ENCODE measurements around the gene ST8SIA6.

Gene ST8SIA6

GRCh38 chr10:17380888-17381287 is 73.5 kb downstream of the ST8SIA6 start:
- no peaks in the 10 kb centered on the region for H3K9me3 ChIP-seq (ENCODE audit: insufficient read depth, low read length)
- H4K20me1 ChIP-seq (ENCODE audit: low read depth, low read length), result no peaks in the 10 kb centered on the region
- no peaks in the 10 kb centered on the region for H3K27me3 ChIP-seq (ENCODE audit: low read length)
- H3K9me2 ChIP-seq (replicated peaks; ENCODE audit: insufficient read depth, low read length), result no peaks in the 10 kb centered on the region
- H3F3A ChIP-seq (ENCODE audit: insufficient read depth), result no peaks in the 10 kb centered on the region
- H3K9ac ChIP-seq (ENCODE audit: low read length), result no peak overlapping the region
- H3K79me2 ChIP-seq (ENCODE audit: insufficient read depth, low read length), result no peaks in the 10 kb centered on the region
- H3K27ac ChIP-seq (ENCODE audit: low read depth, low read length), result no peak overlapping the region
- H3K4me2 ChIP-seq (ENCODE audit: low read depth, low read length, poor library complexity, severe bottlenecking), result no peak overlapping the region
- no peak overlapping the region for H2AFZ ChIP-seq (ENCODE audit: low read depth, low read length, severe bottlenecking)
- H3K36me3 ChIP-seq (ENCODE audit: low read length), result no peaks in the 10 kb centered on the region
- no peak overlapping the region for H3K4me3 ChIP-seq (ENCODE audit: insufficient read depth, low read length, poor library complexity, severe bottlenecking)
- TF ChIP-seq EZH2phosphoT487 (conservative IDR thresholded peaks at IDR 0.05; ENCODE audit: low read length), result no peak
- TF ChIP-seq CTCF (IDR thresholded peaks at IDR 0.05; ENCODE audit: insufficient read depth, low read length, poor library complexity, severe bottlenecking), result no peak

- H3K36me3 ChIP-seq (ENCODE audit: low read length), result no peaks in the 10 kb centered on the region
- no peaks in the 10 kb centered on the region for H3K79me2 ChIP-seq (ENCODE audit: insufficient read depth, low read length)
- no peaks in the 10 kb centered on the region for H3K9me2 ChIP-seq (replicated peaks; ENCODE audit: insufficient read depth, low read length)
- no peak for TF ChIP-seq CTCF (IDR thresholded peaks at IDR 0.05; ENCODE audit: insufficient read depth, low read length, poor library complexity, severe bottlenecking)
- TF ChIP-seq EZH2phosphoT487 (conservative IDR thresholded peaks at IDR 0.05; ENCODE audit: low read length), result no peak
- no peaks in the 10 kb centered on the region for H3K27me3 ChIP-seq (ENCODE audit: low read length)
- no peak overlapping the region for H3K4me2 ChIP-seq (ENCODE audit: low read depth, low read length, poor library complexity, severe bottlenecking)
- H2AFZ ChIP-seq (ENCODE audit: low read depth, low read length, severe bottlenecking), result no peak overlapping the region
- H3F3A ChIP-seq (ENCODE audit: insufficient read depth), result no peaks in the 10 kb centered on the region
- no peak overlapping the region for H3K4me3 ChIP-seq (ENCODE audit: insufficient read depth, low read length, poor library complexity, severe bottlenecking)
- no peaks in the 10 kb centered on the region for H3K9me3 ChIP-seq (ENCODE audit: insufficient read depth, low read length)
- no peak overlapping the region for H3K27ac ChIP-seq (ENCODE audit: low read depth, low read length)
- H4K20me1 ChIP-seq (ENCODE audit: low read depth, low read length), result no peaks in the 10 kb centered on the region
- no peak overlapping the region for H3K9ac ChIP-seq (ENCODE audit: low read length)
Observed at GRCh38 chr10:17380016-17380415, 74.4 kb downstream of the ST8SIA6 start.

- H2AFZ ChIP-seq (ENCODE audit: low read depth, low read length, severe bottlenecking), result no peak overlapping the region
- no peak overlapping the region for H3K27ac ChIP-seq (ENCODE audit: low read depth, low read length)
- no peak overlapping the region for H3K4me2 ChIP-seq (ENCODE audit: low read depth, low read length, poor library complexity, severe bottlenecking)
- no peaks in the 10 kb centered on the region for H3K27me3 ChIP-seq (ENCODE audit: low read length)
- H3K36me3 ChIP-seq (ENCODE audit: low read length), result no peaks in the 10 kb centered on the region
- TF ChIP-seq EZH2phosphoT487 (conservative IDR thresholded peaks at IDR 0.05; ENCODE audit: low read length) (no peak), CTCF (IDR thresholded peaks at IDR 0.05; ENCODE audit: insufficient read depth, low read length, poor library complexity, severe bottlenecking) (no peak)
- H3K9me2 ChIP-seq (replicated peaks; ENCODE audit: insufficient read depth, low read length), result no peaks in the 10 kb centered on the region
- no peak overlapping the region for H3K9ac ChIP-seq (ENCODE audit: low read length)
- no peaks in the 10 kb centered on the region for H3K9me3 ChIP-seq (ENCODE audit: insufficient read depth, low read length)
- no peaks in the 10 kb centered on the region for H4K20me1 ChIP-seq (ENCODE audit: low read depth, low read length)
- no peaks in the 10 kb centered on the region for H3F3A ChIP-seq (ENCODE audit: insufficient read depth)
- no peak overlapping the region for H3K4me3 ChIP-seq (ENCODE audit: insufficient read depth, low read length, poor library complexity, severe bottlenecking)
- H3K79me2 ChIP-seq (ENCODE audit: insufficient read depth, low read length), result no peaks in the 10 kb centered on the region
Observed at GRCh38 chr10:17379151-17379690, 75.2 kb downstream of the ST8SIA6 start.

Measured in SU-DHL-6 (cell line).